Lung (tissue), 12 donors: Measurements from ENCODE around the gene ELP4. TPM values are rescaled to one million over a fixed set of nuclear protein-coding genes. Genes with fewer than 3 reads are reported as not detected.

Experiments used
- ATAC-seq: fragments of 200-7000 bp; cut with Tn5 transposase; one replicate; pipeline ENCODE4 v1.9.1; 2020; ENCODE audit warnings: moderate number of reproducible peaks; ENCODE audit not compliant: insufficient read depth, low FRiP score
- DNase-seq, 3 donors: peaks; one replicate each; pipeline ENCODE4 v3.0.0-alpha.2; 2013 to 2017
- H3K27ac ChIP-seq, 2 donors: one replicate each; pipeline ENCODE4 v1.5.1; 2013; ENCODE audit warnings: mild to moderate bottlenecking in 2 of 2, moderate library complexity in 2 of 2, control low read depth in 1 of 2, inconsistent platforms in 1 of 2, low read depth in 1 of 2, low read length in 1 of 2
- H3K27me3 ChIP-seq, 3 donors: one replicate each; pipeline ENCODE4 v1.5.1; 2013; ENCODE audit warnings: low read length in 2 of 3; ENCODE audit not compliant: control insufficient read depth in 3 of 3, insufficient read depth in 3 of 3
- H3K36me3 ChIP-seq, 4 donors: one replicate each; pipeline ENCODE4 v1.5.1; 2013; ENCODE audit warnings: low read length in 4 of 4, mild to moderate bottlenecking in 1 of 4, moderate library complexity in 1 of 4; ENCODE audit not compliant: control insufficient read depth in 4 of 4, insufficient read depth in 4 of 4
- H3K4me1 ChIP-seq, 5 donors: one replicate each; pipeline ENCODE4 v1.5.1; 2013; ENCODE audit warnings: low read length in 5 of 5, mild to moderate bottlenecking in 2 of 5, moderate library complexity in 1 of 5; ENCODE audit not compliant: control insufficient read depth in 5 of 5, insufficient read depth in 5 of 5
- H3K4me3 ChIP-seq: one replicate; pipeline ENCODE4 v1.5.1; 2013; ENCODE audit warnings: mild to moderate bottlenecking, control low read depth, moderate library complexity
- H3K9ac ChIP-seq, 2 donors: one replicate each; pipeline ENCODE4 v1.5.1; 2013; ENCODE audit warnings: low read length in 2 of 2, control low read depth in 1 of 2; ENCODE audit not compliant: insufficient read depth in 1 of 2
- H3K9me3 ChIP-seq, 4 donors: one replicate each; pipeline ENCODE4 v1.5.1; 2013; ENCODE audit warnings: low read length in 3 of 4, mild to moderate bottlenecking in 1 of 4, moderate library complexity in 1 of 4; ENCODE audit not compliant: control insufficient read depth in 4 of 4, insufficient read depth in 3 of 4
- WGBS, 2 donors: extraction: QIAGEN DNeasy Blood & Tissue Kit; methylation state at CpG; one replicate each; pipeline ENCODE4 v1.1.7; 2013; 5-methylcytosine and 5-hydroxymethylcytosine counted together
- polyA plus RNA-seq, 2 donors: library from polyadenylated mRNA; stranded (reverse); fragments of 200-250 nt; gene quantifications; one replicate each; pipeline ENCODE4 v1.2.1, GENCODE V29; 2013
- total RNA-seq, 2 donors: library from RNA; depleted of rRNA in 1 of 2; stranded (reverse); fragments of >200 nt in 1 of 2; gene quantifications; one replicate each; pipeline ENCODE4 v1.2.1, GENCODE V29; 2014 to 2021
- TF ChIP-seq, protein P1 (sequence below): IDR thresholded peaks from 2 replicates; pipeline ENCODE4 v1.5.1; 2012; ENCODE audit warnings: mild to moderate bottlenecking; ENCODE audit errors: control extremely low read depth, extremely low read depth
- donor health status: control.
- donor health status: control.
- donor health status: Bipolar disorder and iron deficiency.
- donor health status: healthy.
- donor health status: DM: yes; HTN: yes; CAD: no.

ELP4 gene
- total and polyA plus RNA-seq, 4 donors: 7.7 to 47.8 (median 13.7) TPM

DNA sequence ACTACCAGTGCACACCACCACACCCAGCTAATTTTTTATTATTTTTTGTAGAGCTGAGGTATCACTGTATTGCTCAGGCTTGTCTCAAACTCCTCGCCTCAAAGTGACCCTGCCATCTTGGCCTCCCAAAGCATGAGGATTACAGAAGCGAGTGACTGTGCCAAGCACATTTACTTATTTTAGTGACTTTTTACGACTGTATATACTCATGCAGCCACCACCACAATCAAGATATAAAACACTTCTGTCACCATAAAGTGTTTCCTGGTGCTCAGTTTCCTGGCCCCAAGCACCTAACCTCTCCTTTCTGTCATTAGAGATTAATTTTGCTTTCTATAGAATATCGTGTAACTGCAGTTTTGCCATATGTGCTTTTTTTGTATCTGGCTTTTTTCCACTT is 25.9 kb downstream of the ELP4 start:
- no peak for ATAC-seq
- Histone ChIP-seq H3K4me1 (peaks cover 0 to 3% (median 0%) of the 10 kb centered on the region in 5 donors), H3K27ac (no peak overlapping the region), H3K4me3 (no peak overlapping the region), H3K9ac (no peak overlapping the region), H3K9me3 (no peaks in the 10 kb centered on the region), H3K36me3 (peaks cover 0 to 4% (median 0%) of the 10 kb centered on the region in 4 donors), H3K27me3 (no peaks in the 10 kb centered on the region)
- WGBS, 2 donors: 86 to 90% methylated on average over 4 of the region's 4 CpGs
- no peak for DNase-seq
- TF ChIP-seq, protein P1, sequence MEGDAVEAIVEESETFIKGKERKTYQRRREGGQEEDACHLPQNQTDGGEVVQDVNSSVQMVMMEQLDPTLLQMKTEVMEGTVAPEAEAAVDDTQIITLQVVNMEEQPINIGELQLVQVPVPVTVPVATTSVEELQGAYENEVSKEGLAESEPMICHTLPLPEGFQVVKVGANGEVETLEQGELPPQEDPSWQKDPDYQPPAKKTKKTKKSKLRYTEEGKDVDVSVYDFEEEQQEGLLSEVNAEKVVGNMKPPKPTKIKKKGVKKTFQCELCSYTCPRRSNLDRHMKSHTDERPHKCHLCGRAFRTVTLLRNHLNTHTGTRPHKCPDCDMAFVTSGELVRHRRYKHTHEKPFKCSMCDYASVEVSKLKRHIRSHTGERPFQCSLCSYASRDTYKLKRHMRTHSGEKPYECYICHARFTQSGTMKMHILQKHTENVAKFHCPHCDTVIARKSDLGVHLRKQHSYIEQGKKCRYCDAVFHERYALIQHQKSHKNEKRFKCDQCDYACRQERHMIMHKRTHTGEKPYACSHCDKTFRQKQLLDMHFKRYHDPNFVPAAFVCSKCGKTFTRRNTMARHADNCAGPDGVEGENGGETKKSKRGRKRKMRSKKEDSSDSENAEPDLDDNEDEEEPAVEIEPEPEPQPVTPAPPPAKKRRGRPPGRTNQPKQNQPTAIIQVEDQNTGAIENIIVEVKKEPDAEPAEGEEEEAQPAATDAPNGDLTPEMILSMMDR: no peak

DNA sequence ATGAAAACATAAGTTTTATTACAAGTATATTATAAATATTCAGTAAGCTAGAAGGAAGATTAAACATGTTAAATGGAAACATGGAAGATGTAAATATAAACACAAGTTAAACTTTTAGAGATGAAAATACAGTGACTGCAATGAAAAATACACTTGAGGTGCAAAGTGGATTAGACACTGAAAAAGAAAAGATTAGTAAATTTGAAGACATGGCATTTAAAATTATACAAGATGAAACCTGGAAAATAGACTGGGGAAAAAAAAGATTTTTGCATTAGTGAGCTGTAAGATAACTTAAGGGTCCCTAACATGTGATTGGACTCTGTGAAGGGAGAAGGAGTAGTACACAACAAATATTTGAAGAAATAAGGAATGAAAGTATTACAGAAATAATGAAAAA is 33.3 kb downstream of the ELP4 start:
- no peak overlapping the region for H3K4me3 ChIP-seq
- H3K9ac ChIP-seq: no peak overlapping the region
- peaks cover 0 to 2% (median 0%) of the 10 kb centered on the region in 4 donors for H3K9me3 ChIP-seq
- DNase-seq (no peak), ATAC-seq (no peak)
- H3K36me3 ChIP-seq: peaks cover 3 to 11% (median 8%) of the 10 kb centered on the region in 4 donors
- TF ChIP-seq, protein P1: no peak
- no peaks in the 10 kb centered on the region for H3K4me1 ChIP-seq
- H3K27me3 ChIP-seq: no peaks in the 10 kb centered on the region
- no peak overlapping the region for H3K27ac ChIP-seq

DNA sequence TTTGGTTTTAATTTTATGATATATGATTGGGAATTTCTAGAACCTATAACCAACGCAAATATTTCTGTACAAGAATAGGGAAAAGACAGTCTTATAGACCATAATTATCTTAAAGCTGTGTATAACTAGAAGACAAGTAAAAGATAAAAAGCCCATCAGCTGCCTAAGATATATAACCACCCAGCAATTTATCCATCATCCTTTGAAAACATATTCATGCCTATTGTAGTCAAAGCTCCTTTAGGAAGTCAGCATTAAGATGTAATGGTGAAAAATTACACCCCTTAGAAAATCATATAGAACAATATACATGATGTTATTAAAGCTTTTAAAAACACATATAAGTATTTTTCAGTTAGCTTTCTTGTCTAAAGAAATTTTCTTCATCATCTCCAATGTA is 46.4 kb downstream of the ELP4 start:
- Histone ChIP-seq H3K4me3 (no peak overlapping the region), H3K4me1 (peaks cover 0 to 26% (median 4%) of the 10 kb centered on the region in 5 donors), H3K9me3 (no peaks in the 10 kb centered on the region), H3K36me3 (peaks cover 0 to 6% (median under 1%) of the 10 kb centered on the region in 4 donors), H3K9ac (no peak overlapping the region), H3K27ac (no peak overlapping the region), H3K27me3 (no peaks in the 10 kb centered on the region)
- ATAC-seq (no peak), DNase-seq (no peak)
- TF ChIP-seq, protein P1: no peak
- WGBS, 2 donors: 97 to 98% methylated on average over 1 of the region's 1 CpG

DNA sequence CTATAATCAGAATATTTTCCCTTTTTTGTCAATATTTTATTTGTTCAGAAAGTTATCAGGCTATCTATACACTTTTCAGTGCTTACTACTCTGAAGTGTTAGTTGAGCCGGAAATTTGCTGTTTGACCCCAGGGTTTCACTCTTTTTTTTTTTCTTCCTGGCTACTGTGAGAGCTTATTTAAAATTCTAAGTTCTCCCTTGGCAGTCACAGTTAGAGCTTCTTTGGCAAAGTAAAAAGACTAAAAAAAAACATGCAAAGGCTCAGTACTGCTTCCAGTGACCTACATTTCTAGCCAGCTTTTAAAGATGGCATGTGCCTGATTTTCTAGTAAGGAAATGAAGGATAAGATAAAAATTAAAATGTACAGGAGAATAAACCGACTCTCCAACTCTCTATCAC is 48.4 kb downstream of the ELP4 start:
- H3K9me3 ChIP-seq: no peaks in the 10 kb centered on the region
- H3K27me3 ChIP-seq: no peaks in the 10 kb centered on the region
- H3K36me3 ChIP-seq: peaks cover 0 to 6% (median under 1%) of the 10 kb centered on the region in 4 donors
- TF ChIP-seq, protein P1: no peak
- 45 to 64% methylated on average over 2 of the region's 2 CpGs for WGBS, 2 donors
- DNase-seq (peak; percentile 40 to 87 (median 82)), ATAC-seq (no peak)
- H3K9ac ChIP-seq: no peak overlapping the region
- no peak overlapping the region for H3K4me3 ChIP-seq
- H3K27ac ChIP-seq: no peak overlapping the region
- H3K4me1 ChIP-seq: peaks cover 0 to 26% (median 4%) of the 10 kb centered on the region in 5 donors
